ENCODE results near the gene SLC30A1.

DNA sequence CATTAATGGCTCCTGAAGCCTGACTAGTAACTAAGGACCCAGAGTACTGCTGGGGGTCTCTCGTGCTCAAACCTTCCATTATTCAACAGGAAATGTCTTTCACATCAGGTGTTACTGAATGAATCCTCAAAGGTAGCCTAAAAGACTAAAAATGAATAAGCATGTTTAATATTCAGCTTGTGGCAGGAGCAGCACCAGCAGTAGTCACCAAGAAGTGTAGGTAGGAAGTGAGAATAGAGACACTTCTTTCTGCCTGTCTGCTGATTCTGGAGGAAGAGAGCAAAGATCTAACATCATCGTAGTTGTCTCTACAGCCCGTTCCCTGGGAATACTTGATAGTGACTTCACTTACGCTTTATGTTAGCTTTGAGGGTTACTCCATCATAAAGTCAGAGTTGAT lies 7.6 kb upstream of the SLC30A1 start:
- TF ChIP-seq, protein P1, sequence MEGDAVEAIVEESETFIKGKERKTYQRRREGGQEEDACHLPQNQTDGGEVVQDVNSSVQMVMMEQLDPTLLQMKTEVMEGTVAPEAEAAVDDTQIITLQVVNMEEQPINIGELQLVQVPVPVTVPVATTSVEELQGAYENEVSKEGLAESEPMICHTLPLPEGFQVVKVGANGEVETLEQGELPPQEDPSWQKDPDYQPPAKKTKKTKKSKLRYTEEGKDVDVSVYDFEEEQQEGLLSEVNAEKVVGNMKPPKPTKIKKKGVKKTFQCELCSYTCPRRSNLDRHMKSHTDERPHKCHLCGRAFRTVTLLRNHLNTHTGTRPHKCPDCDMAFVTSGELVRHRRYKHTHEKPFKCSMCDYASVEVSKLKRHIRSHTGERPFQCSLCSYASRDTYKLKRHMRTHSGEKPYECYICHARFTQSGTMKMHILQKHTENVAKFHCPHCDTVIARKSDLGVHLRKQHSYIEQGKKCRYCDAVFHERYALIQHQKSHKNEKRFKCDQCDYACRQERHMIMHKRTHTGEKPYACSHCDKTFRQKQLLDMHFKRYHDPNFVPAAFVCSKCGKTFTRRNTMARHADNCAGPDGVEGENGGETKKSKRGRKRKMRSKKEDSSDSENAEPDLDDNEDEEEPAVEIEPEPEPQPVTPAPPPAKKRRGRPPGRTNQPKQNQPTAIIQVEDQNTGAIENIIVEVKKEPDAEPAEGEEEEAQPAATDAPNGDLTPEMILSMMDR (conservative IDR thresholded peaks at IDR 0.05; ENCODE audit: low read length) = no peak
- no peak for TF ChIP-seq EZH2phosphoT487 (IDR thresholded peaks at IDR 0.05; ENCODE audit: borderline replicate concordance)
